GM18870 (cell line): ENCODE data around the gene ANK3.

Experiments used
- ATAC-seq: cut with Tn5 transposase; IDR thresholded peaks from one replicate; pipeline ENCODE4 v1.9.1; 2021; ENCODE audit warnings: moderate library complexity; ENCODE audit not compliant: unreplicated experiment

The ANK3 gene

GRCh38 chr10:60414111-60414510 lies 24.4 kb upstream of the ANK3 start:
- no peak for ATAC-seq

- ATAC-seq: no peak
These were observed 23.8 kb upstream of the ANK3 start for GRCh38 chr10:60413306-60414012.

GRCh38 chr10:60410970-60411369 lies 21.3 kb upstream of the ANK3 start:
- no peak for ATAC-seq

GRCh38 chr10:60409202-60409601 lies 19.5 kb upstream of the ANK3 start:
- no peak for ATAC-seq

- ATAC-seq: no peak
These were observed 16.5 kb upstream of the ANK3 start for GRCh38 chr10:60406182-60406581.

- no peak for ATAC-seq
These were observed 15.5 kb upstream of the ANK3 start for GRCh38 chr10:60405172-60405571.

- ATAC-seq: no peak
These were observed 13.6 kb upstream of the ANK3 start for GRCh38 chr10:60403168-60403873.

GRCh38 chr10:60400366-60400765 lies 10.7 kb upstream of the ANK3 start:
- ATAC-seq: no peak

- no peak for ATAC-seq
These were observed 9.7 kb upstream of the ANK3 start for GRCh38 chr10:60399328-60399727.

GRCh38 chr10:60397792-60398191 lies 8.1 kb upstream of the ANK3 start:
- no peak for ATAC-seq

- no peak for ATAC-seq
These were observed 7.1 kb upstream of the ANK3 start for GRCh38 chr10:60396766-60397165.

- no peak for ATAC-seq
These were observed 6.0 kb upstream of the ANK3 start for GRCh38 chr10:60395711-60396110.

- ATAC-seq: no peak
These were observed 4.8 kb upstream of the ANK3 start for GRCh38 chr10:60394446-60394845.

- ATAC-seq: no peak
These were observed 550 bp upstream of the ANK3 start for GRCh38 chr10:60390224-60390626.

- no peak for ATAC-seq
These were observed 870 bp downstream of the ANK3 start for GRCh38 chr10:60388709-60389301.

GRCh38 chr10:60388116-60388625 lies 1.5 kb downstream of the ANK3 start:
- no peak for ATAC-seq

GRCh38 chr10:60387531-60387930 lies 2.1 kb downstream of the ANK3 start:
- ATAC-seq: no peak

- no peak for ATAC-seq
These were observed 4.3 kb downstream of the ANK3 start for GRCh38 chr10:60385399-60385738.

GRCh38 chr10:60384708-60385398 lies 4.8 kb downstream of the ANK3 start:
- no peak for ATAC-seq

- no peak for ATAC-seq
These were observed 5.7 kb downstream of the ANK3 start for GRCh38 chr10:60384011-60384410.

GRCh38 chr10:60382946-60383681 lies 6.6 kb downstream of the ANK3 start:
- no peak for ATAC-seq
